ENCODE measurements around the gene IRAK1.

IRAK1 gene

DNA sequence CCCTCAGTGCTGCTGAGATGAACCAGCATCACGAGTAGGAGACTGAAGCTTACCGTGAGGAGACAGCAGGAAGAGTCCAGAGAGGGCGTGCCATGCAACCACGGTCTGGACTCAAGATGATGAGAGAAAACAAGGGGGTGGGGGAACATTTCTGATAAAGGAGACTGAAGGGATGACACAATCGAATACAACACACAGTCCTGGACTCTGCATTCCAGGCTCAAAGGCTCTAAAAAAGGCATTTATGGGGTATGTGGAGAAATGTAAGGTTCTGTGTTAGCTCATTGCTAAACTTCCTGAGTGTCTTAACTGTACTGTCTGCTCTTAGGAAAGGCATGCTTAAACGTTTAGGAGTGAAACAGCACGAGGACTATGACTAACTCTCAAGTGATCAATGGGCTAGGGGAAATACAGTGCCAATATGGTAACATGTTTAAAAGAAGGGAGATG is 20.6 kb upstream of the IRAK1 start:
- DNase-seq = no peak

- DNase-seq = no peak
Observed at GRCh38 chrX:154039577-154039976, 19.9 kb upstream of the IRAK1 start.

DNA sequence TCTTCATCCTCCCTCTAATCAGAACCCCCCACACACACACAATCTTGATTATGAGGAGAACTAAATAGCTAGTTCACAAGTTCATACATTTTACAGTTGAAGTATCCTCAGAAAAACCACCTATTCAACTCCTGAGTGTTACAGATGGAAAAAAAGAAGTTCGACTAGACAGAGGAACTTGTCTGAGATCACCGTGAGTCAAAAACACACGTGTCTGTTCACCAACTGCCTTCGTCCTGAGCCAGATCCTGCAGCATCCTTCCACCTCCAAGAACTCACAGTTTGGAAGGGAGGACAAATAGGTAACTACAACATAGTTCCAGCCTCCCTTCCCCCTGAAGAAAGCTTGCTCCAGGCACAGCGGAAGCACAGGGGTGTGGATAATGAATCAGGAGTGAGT is 19.0 kb upstream of the IRAK1 start:
- DNase-seq = no peak

- DNase-seq = no peak
Observed at GRCh38 chrX:154037754-154038153, 18.1 kb upstream of the IRAK1 start.

GRCh38 chrX:154036513-154036912 is 16.8 kb upstream of the IRAK1 start:
- no peak for DNase-seq

GRCh38 chrX:154033848-154034247 is 14.1 kb upstream of the IRAK1 start:
- no peak for DNase-seq

GRCh38 chrX:154032653-154033052 is 13.0 kb upstream of the IRAK1 start:
- DNase-seq = no peak

DNA sequence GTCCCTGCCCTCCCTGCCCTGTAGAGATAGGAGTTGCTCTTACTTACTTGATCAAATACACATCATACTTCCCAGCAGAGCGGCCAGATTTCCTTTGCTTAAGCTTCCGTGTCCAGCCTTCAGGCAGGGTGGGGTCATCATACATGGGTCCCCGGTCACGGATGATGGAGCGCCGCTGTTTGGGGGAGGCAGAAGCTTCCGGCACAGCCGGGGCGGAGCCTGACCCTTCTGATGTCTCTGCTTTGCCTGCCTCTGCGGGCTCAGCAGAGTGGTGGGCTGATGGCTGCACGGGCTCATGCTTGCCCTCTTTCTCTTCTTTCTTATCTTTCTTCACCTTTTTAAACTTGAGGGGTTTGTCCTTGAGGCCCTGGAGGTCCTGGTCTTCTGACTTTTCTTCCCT is 12.5 kb upstream of the IRAK1 start:
- DNase-seq = no peak

DNA sequence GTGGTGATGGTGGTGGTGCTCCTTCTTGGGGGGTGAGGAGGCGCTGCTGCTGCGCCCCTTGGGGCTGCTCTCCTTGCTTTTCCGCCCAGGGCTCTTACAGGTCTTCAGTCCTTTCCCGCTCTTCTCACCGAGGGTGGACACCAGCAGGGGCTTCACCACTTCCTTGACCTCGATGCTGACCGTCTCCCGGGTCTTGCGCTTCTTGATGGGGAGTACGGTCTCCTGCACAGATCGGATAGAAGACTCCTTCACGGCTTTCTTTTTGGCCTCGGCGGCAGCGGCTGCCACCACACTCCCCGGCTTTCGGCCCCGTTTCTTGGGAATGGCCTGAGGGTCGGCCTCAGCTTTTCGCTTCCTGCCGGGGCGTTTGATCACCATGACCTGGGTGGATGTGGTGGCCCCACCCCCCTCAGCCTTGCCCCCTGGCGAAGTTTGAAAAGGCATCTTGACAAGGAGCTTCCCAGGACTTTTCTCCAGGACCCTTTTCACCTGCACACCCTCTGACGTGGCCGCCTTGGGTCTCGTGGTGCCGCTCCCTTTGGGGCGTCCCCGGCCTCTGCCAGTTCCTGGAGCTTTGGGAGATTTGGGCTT is 11.1 kb upstream of the IRAK1 start:
- DNase-seq = no peak

GRCh38 chrX:154030266-154030665 is 10.6 kb upstream of the IRAK1 start:
- DNase-seq = no peak

GRCh38 chrX:154029439-154029838 is 9.7 kb upstream of the IRAK1 start:
- DNase-seq = no peak

DNA sequence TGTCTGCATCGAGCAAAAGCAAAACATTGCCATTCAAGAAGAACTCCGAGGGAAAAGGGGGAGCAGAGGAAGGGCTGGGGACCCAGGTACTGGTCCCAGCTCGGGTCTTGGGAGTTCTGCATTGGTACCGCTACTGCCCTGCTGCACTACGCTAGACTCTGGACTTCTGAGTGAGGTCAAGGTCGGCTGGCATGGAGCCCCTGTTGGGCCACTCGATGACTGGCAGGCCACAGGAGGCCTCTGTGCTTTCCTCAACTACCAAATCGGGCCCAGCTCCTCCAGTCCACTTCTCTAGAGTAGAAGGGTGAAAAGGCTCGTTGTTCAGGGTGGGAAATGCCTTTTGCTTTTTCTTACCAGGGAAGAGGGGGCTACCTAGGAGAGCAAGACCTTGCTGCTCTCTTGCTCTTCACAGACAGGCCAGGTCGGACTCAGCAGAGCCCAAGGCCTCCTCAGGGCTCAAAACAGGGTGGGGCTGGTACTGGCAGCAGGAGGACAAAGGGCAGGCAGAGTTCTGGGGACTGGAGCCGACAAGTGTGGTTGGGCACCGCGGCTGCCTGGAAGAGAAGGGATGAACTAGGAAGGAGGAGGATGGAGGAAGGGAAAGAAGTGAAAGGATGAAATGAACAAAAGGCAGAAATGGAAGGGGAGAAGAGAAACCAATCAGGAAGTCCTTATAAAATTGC is 8.9 kb upstream of the IRAK1 start:
- no peak for DNase-seq

DNA sequence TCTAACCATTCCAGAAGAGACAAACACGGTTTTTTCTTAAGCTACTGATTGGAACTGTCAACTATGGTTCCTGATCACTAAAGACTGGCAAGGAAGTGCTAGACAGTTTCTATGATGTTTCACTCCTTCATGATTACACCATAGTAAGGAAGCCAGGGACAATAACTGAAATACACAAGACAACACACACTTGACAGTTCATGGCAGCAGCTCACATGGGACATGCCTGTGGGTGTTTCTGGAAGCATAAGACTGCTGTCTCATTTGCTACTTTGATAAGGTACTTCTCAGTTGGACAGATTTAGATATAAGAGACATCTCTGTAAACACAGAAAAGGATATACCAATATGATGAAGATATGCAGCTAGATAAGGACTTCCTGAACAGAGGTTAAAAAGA is 8.3 kb upstream of the IRAK1 start:
- no peak for DNase-seq

- DNase-seq = no peak
Observed at GRCh38 chrX:154027022-154027402, 7.3 kb upstream of the IRAK1 start.

GRCh38 chrX:154026136-154027021 is 6.7 kb upstream of the IRAK1 start:
- DNase-seq = no peak

DNA sequence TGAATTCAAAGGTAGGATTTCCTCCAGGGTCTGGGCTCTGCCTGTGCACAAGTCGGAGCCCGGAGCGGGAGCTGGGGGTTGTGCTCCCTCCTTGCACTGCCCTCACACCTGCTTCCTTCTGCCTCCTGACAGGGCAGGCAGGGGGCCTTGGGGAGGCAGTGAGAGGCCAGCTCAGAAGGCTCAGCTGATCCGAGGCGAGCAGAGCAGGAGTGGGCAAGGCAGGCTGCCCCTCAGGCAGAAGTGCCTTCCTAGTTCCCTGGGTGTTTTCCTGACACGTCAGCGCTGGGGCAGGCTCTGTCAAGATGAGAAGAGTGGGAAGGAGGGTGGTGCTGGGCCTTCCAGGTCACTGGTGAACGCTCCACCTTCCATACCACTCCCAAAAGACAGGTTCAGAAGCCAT is 5.5 kb upstream of the IRAK1 start:
- no peak for DNase-seq

DNA sequence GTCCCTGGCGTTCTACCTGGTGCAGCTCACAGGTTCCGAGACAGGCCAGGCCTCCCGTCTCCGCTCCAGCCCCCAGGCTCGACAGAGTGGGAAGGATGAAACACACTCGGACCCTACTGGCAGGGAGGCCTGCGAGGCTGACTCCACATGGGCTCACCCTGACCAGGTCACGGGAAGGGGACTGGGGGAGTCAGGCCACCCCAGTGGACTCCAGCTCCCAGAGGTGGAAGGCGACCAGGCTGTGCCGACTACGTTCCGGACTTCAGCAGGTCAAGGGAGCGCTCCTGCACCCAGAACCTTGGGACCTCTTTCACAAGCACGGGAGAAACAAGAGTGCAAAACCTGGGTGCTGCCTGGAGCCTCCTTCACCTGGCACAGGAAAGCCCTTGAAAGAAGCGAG is 4.6 kb upstream of the IRAK1 start:
- DNase-seq = no peak

GRCh38 chrX:154023276-154024000 is 3.7 kb upstream of the IRAK1 start:
- DNase-seq = no peak

DNA sequence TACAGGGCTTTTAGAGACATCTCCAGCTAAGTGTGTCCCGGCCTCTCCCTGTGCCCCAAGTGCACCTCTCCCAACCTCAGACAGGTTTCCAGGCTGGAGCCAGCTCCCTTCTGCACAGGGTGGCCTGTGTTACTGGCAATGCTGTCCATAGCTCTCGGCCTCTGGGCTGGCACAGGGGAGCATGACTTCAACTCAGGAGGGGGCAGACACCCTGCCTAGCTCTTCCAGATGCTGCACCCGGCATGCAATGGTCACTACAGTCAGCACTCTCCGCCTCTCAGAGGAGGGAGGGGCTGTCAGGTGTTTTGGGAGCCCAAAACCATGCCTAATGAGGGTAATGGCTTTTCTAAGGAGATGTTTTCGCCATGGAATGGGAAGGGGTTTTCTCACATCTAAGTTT is 2.4 kb upstream of the IRAK1 start:
- DNase-seq = no peak

DNA sequence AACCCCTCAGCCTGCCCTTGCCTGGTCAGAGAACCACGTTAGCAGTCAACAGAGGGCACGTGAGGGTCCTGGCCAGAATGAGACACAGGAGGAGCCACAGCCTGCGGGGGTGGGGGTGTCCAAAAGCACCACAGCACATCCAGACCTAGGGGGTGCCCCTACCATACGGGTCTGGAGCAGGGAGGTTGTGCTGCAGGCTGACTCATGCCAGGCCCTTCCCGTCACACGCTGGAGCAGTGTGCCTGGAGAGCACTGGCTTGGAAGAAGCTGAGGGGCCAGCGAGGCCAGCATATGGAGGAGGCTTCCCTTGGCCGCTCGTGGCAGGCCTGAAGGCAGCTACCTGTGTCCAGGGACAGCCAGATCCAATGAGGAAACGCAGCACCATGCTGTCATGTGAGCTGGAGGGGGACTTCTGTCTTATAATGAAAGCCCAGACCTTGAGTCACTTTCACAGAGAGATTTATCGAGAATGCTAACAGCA is 1.5 kb upstream of the IRAK1 start:
- DNase-seq = no peak

DNA sequence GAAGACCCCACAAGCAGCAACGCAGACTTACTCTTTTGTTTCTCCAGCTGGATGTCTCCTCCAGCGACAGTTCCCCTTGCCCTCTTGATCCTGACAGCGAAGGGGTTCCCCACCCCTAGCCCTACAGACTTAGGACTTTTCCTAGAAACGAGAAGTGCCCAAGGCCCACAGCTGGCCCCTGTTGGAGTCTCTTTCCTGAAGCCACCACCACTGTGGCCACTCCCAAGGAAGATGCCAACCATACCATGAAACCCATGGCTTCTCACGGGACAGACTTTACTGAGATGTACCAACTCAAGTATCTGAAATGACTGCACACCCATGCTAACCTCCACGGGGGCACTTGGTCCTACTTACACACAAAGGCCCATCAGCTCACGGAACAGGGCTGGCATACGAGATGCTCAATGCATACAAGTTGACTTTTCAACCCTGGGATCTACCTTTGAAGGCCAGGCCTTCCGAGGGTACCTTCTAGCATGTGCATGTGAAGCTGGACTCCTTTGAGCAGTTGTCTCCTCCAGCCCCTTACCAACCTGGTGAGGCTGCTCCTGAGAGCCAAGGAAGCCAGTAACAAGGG is 924 bp upstream of the IRAK1 start:
- DNase-seq = no peak

DNA sequence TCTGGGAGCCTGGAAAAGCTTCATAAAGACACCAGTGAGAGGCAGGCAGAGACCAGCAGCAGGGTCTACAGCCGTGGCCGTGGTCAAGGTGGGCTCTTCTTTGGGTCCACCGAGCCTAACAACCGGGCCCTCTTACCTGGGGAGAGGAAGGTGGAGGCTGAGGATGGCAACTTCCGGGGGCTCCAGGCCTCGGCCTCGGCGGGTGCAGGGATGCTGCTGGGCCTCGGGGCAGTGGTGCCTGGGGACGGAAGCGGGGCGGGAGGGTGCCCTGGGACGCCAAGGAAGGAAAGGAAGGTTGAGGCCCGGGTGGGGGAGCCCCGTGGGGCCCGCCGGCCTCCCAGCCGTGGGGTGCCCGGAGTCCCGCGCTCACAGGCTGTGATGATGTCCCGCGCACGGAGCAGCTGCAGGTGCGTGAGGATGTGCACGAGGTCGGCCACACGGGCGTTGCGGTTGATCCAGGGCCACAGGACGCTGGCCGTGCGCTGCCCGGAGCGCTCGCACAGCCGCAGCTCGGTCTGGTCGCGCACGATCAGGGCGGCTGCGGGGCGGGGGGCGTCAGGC is 561 bp downstream of the IRAK1 start:
- no peak for DNase-seq
